GM19468 (cell line): ENCODE data around the gene TAF12.
"Not testable (repeated sequence)": the region's sequence is repeated elsewhere in the genome, so short reads cannot be mapped to it uniquely, and the experiment has no call there.

Source experiments
- ATAC-seq: cut with Tn5 transposase; IDR thresholded peaks from one replicate; pipeline ENCODE4 v1.9.1; 2021; ENCODE audit warnings: mild to moderate bottlenecking, moderate library complexity, moderate number of reproducible peaks; ENCODE audit not compliant: unreplicated experiment; ENCODE audit errors: extremely low read depth

The TAF12 gene

DNA sequence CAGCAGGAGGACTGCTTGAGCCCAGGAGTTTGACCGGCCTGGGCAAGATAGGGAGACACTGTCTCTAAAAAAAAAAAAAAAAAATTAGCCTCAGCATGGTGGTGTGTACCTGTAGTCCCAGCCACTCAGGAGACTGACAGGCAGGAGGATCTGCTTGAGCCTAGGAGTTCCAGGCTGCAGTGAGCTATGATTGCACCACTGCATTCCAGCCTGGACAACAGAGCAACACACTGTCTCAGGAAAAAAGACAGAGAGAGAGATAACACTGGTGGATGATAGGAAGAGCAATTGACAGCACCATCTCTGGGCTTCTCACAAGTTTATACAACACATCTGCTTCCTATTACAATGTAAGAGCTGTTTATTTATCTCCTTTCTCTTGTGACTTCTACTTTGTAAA lies 3.2 kb upstream of the TAF12 start:
- no peak for ATAC-seq

DNA sequence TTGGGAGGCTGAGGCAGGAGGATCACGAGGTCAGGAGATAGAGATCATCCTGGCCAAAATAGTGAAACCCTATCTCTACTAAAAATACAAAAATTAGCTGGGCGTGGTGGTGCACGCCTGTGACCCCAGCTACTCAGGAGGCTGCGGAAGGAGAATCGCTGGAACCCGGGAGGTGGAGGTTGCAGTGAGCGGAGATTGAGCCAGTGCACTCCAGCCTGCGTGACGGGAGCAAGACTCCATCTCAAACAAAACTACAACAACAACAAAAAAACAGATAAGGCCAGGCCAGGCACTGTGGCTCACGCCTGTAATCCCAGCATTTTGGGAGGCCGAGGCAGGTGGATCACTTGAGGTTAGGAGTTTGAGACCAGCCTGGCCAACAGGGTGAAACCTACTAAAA lies 2.5 kb upstream of the TAF12 start:
- ATAC-seq: not testable (repeated sequence)

DNA sequence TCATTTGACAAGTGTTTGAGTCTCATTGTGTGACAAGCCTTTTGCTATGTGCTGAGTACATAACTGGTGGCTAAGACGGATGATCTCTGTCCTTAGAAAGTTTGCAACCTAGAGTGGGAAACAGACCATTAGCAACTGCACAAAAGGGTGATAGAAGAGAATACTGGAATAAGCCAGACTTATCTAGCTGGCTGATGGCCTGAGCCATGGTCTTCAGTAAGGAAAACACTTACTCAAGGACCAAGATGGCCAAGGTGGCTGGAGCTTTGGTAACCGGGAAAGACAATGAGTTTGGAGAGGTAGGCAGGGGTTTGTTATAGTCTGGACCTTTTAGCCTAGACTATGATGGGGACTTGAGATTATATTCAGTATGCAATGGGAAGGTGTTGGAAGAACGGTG lies 1.6 kb upstream of the TAF12 start:
- no peak for ATAC-seq

DNA sequence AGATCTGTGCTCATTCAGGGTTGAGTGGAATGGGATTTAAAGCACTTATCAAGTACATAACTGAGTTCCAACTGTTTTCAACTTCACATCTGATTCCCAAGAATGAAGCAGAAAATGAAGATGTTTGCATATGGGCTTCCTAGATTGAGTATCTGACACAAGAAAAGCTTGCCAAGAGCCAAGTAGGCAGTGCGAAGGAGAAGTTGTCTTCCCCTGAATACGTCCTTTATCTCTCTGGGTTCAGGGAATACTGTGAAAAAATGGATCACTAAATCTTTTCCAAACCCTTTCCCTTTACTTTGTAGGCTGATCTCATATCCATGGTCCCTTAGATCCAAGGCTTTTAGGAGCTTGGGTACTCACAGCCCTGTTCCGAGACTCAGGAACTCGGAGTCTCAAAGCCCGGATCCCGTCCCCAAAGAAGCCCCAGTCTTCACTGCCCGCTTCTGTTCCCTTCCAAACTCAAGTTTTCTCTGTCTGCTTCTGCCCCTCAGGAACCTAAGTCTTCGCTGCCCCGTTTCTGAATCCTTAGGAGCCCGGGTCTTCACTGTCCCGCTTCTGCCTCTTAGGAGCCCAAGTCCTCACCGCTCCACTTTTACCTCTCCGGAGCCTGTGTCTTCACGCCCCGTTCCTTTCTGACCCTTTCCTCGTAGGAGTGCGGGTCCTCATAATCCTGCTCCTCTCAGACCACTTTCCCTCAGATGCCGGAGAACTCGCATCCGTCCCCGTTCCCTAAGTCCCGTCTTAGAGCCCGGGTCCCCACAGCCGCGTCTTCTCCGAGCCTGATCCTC lies 616 bp downstream of the TAF12 start:
- ATAC-seq: no peak

DNA sequence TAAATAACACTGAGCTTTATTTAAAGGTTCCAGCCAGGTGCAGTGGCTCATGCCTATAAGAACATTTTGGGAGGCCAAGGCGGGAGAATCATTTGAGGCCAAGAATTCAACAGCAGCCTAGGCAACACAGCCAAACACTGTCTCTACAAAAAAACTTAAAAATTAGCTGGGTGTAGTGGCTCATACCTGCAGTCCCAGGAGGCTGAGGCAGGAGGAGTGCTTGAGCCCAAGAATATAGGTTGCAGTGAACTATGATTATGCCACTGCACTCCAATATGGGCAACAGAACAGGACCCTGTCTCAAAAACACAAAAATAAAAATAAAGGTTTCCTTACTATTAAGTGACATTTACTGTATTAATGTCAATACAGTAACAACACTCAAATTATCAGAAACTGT lies 2.1 kb downstream of the TAF12 start:
- ATAC-seq: no peak

DNA sequence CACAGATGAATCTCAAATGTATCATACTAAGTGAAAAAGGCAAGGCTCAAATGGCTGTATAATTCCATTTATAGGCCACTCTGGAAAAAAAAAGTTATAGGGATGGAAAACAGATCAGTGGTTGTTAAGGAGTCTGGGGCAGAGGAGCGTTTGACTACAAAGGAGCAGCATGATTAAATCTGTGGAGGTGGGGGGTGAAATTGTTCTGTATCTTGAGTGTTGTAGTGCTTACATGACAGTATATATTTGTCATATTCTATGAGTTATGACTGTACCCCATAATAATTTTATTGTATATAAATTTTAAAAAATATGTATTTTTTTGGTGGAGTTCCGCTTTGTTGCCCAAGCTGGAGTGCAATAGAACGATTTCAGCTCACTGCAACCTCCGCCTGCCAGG lies 10.3 kb downstream of the TAF12 start:
- no peak for ATAC-seq

DNA sequence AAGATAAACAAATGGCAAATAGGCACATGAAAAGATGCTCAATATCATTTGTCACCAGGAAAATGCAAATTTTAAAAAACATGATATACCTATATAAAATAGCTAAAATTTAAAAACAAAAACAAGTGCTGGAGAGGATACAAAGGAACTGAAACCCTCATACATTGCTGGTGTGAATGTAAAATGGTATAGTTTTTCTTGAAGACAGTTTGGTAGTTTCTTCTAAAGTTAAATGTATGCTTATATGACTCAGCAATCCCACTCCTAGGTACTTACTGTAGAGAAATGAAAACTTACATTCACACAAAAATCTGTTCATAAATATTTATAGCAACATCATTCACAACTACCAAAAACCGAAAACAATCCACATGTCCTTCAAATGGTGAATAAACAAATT lies 11.2 kb downstream of the TAF12 start:
- no peak for ATAC-seq

DNA sequence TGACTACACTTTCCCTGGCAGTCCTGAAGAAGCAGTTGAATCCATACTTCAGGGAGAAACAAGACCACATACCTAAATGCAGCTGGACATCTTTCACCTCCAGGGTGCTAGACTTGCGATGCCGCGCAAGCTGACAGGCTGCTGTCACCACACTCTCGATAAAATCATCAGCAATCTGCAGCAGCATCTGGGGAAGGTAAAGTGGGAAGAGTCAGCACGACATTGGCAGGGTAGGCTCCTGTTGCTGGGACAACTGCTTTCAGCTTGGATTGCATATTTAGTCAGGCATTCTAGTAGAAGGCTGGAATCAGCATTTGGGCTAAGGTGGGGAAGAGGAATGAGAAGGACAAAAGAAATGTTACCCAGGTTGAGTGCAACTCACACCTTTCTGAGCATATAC lies 29.7 kb downstream of the TAF12 start:
- ATAC-seq: no peak

DNA sequence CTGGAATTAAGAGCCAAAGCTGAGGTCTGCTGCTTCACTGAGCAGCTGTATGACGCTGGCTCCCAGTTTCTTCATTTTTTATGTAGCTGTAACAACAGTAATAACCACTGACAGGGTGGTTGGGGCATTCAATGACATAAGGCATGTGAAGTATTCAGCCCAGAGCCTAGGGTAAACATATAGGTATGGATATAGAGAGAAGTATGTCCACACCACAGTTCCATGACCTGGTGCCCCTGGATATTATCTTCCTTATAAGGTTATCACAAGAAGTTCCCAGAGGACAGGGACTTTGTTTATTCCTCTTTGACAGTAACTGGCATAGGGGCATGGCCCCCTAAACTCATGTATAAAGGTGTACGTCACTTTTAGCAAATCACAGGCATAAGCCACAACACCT lies 36.1 kb downstream of the TAF12 start:
- no peak for ATAC-seq

DNA sequence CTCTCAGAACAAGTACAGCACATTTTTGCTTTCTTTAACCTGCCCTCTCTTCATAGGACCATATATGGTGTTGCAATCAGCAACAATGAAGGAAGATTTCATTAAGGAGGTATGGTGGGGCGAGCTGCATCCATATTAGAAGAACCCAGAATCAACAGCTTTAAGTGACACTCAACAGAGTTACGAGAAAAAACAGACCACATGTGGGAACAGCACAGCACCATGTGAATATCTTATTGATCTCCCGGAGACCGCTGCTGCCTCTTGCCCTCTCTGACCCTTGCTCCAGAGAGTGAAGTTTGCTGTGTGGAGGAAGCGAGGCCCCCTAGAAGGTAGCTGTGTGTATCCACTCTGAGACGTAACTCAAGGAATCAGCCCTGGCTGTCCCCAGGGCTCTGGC lies 37.9 kb downstream of the TAF12 start:
- no peak for ATAC-seq

DNA sequence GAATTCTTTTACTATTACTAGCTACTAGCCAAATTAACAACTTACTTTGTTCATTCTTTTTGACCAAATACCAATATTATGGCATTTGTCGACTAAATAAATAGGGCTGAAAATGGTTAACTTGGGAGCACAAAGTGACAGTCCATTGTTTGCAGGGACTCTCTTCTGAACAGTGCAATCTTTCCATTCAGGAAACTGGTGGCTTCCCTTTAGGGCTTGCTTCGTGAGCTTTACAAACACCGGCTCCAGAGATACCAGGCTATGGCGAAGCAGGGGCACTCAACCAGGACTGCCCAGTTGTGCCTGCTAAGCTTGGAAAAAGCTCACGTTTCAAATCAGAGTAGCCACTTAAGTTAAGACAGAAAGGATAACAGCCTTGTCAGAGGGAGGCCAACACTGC lies 38.5 kb downstream of the TAF12 start:
- no peak for ATAC-seq

DNA sequence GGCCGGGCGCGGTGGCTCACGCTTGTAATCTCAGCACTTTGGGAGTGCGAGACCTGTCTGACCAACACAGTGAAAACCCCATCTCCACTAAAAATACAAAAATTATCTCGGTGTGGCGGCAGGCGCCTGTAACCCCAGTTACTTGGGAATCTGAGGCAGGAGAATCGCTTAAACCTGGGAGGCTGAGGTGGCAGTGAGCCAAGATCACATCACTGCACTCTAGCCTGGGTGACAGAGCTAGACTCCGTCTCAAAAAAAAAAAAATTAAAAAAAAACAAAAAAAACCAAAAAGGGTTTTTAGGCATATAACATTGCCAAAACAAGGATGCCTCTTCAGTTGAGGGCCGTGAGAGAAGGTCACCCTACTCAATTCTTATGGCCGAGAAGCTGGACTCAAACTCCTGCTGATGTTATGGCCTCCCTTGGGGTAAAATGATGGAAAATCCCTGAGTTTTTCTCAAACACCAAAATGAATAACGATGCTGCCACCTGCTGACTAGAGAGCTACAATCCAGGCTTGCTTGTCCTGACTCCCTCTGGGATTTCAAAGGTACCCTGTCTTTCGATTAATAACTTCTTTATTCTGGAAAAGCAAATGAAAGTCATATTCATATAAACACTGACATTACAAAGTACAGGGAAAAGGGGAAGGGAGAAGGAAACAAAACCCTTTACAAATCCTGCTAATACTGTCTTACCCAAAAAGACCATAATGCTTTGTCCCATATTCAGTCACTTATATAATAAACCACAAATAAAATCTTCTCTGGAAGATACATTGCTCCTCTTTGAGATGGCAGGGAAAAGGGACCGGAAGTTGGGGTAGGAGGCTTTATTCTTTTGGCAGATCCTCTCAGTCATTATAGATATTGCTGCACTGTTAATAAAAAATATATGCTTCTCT lies 40.1 kb downstream of the TAF12 start:
- no peak for ATAC-seq

DNA sequence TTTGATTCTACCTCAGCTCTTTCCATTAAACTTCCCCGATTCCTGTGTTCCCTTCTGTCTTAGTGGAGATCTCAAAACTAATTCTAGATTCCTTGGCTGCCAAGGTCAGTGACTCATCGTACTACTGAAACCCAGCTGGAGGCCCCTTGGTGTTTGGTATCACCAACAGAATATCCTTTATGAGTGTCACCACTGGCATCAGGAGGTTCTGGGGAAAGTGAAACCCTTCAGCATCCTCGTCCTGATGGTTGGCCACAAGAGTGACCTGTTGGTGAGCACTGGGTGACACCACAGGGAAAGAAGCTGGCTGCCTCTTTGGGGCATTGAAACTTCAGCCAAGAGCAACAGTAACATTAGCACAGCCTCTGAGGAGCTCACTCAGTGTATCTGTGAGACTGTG lies 41.2 kb downstream of the TAF12 start:
- ATAC-seq: no peak

DNA sequence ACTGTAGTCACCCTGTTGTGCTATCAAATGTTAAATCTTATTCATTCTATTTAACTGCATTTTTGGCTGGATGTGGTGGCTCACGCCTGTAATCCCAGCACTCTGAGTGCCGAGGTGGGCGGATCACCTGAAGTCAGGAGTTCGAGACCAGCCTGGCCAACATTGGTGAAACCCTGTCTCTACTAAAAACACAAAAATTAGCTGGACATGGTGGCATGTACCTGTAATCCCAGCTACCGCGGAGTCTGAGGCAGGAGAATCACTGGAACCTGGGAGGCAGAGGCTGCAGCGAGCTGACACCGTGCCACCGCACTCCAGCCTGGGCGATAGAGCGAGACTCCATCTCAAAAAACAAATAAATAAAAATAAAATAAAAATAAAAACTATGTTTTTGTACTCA lies 46.6 kb downstream of the TAF12 start:
- not testable (repeated sequence) for ATAC-seq

DNA sequence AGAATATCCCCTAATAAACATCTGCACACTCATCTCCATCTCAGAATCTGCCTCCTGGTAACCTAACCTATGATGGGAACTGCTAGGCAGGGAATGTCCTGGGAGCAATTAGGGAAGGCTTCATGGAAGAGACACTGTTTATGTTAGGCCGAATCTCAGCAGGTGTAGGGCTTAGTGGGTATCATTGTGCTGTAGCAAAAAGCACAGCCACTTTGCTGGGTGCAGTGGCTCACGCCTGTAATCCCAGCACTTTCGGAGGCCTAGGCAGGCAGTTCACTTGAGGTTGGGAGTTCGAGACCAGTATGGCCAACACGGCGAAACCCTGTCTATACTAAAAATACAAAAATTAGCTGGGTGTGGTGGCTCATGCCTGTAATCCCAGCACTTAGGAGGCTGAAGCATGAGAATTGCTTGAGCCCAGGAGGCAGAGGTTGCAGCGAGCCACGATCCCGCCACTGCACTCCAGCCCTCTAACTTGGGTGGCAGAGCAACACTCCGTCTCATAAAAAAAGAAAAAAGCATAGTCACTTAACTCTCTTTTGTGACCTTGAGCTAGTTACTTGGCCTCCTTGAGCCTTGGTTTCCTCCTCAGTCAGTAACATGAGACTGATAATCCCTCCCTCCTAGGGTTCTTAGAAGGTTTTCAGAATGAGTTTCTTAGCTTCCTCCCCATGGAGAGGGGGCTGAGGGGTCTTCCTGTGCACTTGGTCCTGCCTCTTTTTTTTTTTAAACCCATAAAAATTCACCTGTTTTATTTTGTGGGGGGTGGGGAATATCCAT lies 47.3 kb downstream of the TAF12 start:
- ATAC-seq: no peak

DNA sequence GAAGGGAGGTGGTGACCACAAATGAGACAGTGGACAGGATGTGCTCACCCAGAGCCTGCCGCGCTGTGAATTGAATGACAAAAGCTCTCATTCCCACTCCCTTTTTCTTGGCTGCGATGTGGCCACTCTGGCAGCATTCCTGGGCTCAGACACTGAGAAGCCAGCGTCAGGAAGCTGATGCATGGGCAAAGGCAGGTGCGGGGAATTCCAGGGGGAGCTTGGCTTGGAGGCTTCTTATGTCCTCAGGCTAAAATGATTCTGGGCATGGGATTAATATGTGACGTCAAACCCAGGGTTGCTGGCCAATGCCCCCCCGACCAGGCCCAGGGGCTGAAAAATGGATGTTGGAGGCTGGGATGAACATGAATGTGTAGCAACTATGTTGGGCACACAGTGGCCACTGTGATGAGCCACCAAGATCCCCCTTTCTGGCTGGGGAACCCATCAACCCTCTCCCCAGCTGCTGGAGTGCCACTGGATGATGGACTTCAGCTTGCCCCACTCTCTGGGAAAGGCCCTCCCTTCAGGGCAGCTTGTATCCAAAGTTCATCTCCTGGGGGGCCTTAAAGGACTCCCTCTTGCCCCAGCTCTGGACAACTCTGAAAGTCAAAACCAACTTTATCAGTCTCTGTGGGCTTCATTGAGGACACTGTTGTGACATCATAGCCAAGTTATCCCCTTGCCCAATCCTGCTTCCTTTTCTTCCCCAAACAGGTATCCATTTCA lies 48.0 kb downstream of the TAF12 start:
- not testable (repeated sequence) for ATAC-seq

DNA sequence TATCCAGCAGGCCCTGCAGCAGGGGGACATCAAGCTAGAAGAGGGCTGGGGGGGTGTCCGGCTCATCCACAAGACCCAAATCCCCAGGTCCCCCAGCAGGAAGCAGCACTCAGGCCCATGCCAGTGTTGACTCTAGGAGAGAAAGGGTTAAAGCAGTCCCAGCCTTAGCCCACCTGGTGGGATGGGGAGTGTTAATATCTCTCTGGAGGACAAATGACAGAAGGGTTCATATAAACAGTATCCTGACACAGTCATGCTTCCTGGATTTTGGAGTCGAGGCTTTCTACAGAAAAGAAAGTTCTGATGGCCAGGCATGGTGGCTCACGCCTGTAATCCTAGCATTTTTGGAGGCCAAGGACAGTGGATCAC lies 48.9 kb downstream of the TAF12 start:
- ATAC-seq: not testable (repeated sequence)

DNA sequence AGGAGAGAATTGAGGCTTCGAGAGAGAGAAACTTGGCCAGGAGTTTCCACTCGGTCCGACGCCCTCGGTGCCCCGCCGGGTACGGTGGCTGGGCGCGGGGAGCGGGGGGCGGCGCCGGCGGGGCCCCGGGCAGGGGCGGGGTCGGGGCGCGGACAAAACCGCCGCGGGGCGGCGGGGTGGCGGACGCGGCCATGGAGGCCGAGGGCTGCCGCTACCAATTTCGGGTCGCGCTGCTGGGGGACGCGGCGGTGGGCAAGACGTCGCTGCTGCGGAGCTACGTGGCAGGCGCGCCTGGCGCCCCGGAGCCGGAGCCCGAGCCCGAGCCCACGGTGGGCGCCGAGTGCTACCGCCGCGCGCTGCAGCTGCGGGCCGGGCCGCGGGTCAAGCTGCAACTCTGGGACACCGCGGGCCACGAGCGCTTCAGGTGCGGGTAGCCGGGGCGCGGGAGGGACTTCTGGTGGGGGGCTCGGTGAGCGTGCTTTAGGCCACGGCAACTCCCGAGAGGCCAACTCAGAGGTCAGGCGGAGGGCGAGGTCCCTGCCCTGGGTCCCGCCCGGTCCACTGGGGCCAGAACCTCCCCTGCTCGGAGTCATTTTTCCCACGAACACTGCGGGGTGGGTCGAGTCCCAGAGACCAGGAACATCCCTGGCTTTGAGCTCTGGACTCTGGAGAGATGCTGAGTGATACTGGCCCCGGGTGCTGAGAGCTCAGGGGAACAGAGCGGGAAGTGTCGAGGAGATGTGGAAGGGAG lies 50.4 kb downstream of the TAF12 start:
- no peak for ATAC-seq

DNA sequence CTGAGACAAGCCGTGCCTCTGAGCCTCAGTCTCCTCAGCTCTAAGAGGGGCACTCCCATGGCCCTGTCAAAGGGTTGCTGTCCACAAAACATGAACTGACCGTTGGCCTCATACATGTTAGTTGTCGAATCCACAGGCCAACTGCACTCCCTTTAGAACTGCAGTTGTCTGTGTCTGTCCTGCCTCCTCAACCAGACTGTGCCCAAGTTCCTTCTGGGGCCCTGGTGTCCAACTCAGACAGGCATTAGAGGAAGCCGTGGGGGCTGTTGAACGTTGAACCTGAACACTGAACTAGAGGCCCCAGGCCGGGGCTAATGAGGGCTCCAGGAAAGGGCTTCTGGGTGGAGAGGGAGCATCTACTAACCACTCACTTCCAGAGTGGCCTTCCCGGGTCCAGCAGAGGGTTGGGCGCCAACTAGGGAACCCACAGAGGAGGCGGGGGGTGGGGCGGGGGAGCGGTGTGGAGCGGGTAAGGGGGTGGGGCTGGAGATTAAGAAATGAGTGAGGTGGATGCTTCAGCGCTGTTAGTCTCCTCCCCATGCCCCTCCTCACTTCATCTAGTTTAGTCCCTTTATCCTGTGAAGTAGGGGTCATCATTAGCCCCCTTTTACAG lies 51.1 kb downstream of the TAF12 start, which contains the start of gene RAB42:
Gene RAB42, plus strand, starts transcription at position 558 of the 613 bp plus-strand sequence. CDS start 247 bp downstream, outside the sequence.
- no peak for ATAC-seq
